T-helper 9 cell (primary cell): Measurements from ENCODE around the gene YPEL1.
"Not testable (repeated sequence)": the region's sequence is repeated elsewhere in the genome, so short reads cannot be mapped to it uniquely, and the experiment has no call there.

ENCODE experiments used
- DNase-seq: peaks from one replicate; pipeline ENCODE4 v3.0.0-alpha.2; 2020

Gene YPEL1

GRCh38 chr22:21753374-21754111, 17.9 kb upstream of the YPEL1 start:
- no peak for DNase-seq

GRCh38 chr22:21752276-21752675, 16.7 kb upstream of the YPEL1 start:
- no peak for DNase-seq

- DNase-seq: no peak
Observed at GRCh38 chr22:21745948-21746347, 10.4 kb upstream of the YPEL1 start.

- not testable (repeated sequence) for DNase-seq
Observed at GRCh38 chr22:21744917-21745316, 9.3 kb upstream of the YPEL1 start.

DNA sequence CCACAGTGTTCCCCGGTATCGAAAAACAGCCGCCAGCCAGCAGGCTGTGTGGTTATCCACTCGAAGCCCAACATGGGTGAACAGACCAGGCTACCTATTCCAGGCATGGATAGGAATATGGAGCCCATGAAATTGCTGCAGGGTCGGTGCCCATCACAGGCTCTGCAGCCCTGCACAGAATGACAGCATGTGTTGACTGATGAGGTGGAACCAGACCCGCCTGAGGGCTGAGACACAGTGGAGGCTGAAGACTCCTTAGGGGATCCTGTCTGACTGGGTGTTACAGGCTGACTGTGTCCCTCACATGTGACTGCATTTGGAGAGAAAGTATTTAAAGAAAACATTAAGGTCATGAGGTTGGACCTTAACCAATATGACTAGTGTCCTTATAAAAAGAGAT, 6.2 kb upstream of the YPEL1 start:
- DNase-seq: no peak

GRCh38 chr22:21741059-21741458, 5.5 kb upstream of the YPEL1 start:
- no peak for DNase-seq

DNA sequence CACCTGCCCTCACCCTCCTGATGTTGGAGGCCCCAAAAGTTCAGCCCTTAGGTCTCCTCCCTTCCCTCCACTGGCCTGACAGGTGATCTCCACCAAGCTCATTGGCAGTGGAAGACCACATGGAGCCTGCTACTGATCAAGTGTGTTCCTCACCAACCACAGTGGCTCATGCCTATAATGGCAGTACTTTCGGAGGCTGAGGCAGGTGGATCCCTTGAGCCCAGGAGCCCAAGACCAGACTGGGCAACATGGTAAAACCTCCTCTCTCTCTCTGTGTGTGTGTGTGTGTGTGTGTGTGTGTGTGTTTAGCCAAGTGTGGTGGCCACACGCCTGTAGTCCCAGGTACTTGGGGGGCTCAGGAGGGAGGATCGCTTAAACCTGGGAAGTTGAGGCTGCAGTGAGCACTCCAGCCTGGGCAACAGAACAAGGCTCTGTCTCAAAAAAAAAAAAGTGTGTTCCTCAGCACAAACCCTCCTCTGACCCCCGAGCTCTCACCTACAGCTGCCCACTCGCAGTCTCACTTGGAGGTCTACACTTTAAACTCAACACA, 4.3 kb upstream of the YPEL1 start:
- DNase-seq: no peak

DNA sequence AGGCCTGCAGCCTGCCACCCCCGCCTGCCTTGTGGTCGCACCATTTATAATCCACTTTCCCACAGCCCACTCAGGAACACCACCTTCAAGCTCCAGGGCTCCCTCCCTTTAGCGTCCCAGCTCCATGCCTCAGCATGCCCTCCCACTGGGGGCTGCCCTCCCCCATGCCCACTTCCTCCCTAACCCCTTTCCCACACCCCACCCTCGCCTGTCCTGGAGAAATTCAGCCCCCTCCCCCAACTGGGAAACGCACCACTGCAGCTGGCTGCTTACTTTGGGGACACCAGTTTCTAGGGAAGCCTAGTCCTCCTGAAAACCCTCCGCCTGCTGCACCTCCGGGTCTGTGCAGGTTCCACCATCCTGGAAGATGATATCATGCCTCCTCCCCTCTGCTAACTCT, 3.4 kb upstream of the YPEL1 start:
- no peak for DNase-seq

DNA sequence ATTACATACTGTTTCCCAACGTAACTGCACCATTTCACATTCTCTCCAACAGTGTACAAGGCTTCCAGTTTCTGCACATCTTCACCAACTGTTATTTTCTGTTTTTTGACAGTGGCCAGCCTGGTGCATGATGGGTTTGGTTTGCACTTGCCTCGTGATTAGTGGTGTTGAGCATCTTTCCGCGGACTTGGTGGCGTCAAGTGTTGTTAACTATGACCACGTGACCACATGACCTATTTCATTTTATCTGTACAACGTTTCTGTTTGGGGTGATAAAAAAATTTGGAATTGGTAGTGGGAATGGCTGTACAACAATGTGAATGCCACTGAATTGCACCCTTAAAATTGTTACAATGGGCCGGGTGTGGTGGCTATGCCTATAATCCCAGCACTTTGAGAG, 2.5 kb upstream of the YPEL1 start:
- DNase-seq: no peak

GRCh38 chr22:21736948-21737347, 1.4 kb upstream of the YPEL1 start:
- no peak for DNase-seq

DNA sequence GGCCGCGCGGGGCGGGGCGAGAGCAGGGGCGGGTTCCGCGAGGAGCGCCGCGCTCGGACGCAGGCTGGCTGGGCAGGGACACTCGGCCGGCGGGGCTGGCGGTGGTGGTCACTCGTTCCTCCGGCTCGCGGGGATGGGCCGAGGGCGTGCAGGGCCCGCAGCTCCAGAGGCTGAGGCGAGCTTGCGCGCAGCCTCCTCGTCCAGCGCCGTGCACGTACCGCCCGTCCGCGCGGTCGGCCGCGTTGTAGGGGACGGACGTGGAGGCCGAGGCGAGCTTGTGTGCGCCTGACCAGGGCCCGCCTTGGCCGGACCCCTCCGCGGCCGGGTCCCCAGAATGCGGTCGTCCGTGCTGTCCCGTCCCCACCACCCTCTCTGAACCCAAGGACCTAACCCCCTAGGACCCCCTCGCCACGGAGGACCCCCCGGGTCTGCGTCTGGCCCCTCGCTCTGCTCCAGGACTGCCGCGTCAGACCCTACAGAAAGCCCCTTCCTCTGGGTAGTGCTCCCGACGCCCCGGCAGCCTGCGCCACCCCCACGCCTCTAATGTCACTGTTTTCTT, 569 bp upstream of the YPEL1 start:
- no peak for DNase-seq

GRCh38 chr22:21734540-21735199, 924 bp downstream of the YPEL1 start:
- no peak for DNase-seq

GRCh38 chr22:21731503-21731902, 4.1 kb downstream of the YPEL1 start:
- no peak for DNase-seq

DNA sequence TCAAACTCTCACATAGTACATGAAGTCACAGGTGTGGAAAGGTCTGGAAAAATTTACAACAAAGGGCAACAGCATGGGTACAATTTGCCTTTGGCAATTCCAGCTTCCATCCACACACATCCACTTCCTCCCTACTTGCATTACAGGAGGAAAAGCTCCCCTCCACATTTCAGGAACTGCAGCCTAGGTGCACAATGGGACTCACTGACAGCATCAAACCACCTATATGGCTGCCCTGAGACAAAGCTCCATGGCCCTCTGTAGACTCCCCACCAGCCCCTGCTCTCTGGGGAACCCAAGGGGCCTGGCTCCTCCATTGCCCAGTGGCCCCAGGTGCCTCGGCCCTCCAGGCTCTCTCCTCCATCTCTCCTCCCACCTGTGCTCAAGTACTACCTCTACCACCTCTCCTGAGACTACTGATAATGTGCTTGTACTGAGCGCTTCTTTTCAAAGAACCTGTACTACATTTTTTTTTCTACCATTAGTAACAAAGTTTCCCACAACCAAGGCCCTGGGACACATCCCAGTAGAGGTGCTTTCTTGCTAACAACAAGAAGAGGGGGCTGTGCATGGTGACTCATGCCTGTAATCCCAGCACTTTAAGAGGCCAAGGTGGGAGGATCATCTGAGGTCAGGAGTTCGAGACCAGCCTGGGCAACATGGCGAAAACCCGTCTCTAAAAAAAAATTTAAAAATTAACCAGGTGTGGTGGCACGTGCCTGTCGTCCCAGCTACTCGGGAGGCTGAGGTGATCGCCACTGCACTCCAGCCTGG, 4.9 kb downstream of the YPEL1 start:
- DNase-seq: no peak

- DNase-seq: not testable (repeated sequence)
Observed at GRCh38 chr22:21729184-21729583, 6.4 kb downstream of the YPEL1 start.

GRCh38 chr22:21728270-21728669, 7.3 kb downstream of the YPEL1 start:
- no peak for DNase-seq

DNA sequence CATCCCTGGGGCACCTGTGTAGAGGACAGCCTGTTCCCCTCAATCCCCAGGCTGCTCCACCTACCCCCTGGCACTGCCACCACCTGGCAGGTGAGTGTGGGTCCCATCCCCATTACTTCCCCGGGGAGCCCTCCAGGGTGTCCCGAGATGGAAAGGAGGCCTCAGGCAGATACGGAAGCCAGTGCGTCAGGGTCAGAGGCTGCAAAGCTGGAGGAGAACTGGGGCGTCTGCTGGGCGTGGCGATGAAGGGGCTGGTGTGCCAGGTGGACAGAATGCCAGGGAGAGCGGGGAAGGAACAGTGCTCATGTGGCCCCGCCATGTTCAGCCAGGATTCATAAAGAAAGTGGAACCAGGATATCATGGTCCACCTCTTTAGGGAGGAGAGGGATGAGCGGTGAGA, 7.8 kb downstream of the YPEL1 start:
- DNase-seq: no peak

DNA sequence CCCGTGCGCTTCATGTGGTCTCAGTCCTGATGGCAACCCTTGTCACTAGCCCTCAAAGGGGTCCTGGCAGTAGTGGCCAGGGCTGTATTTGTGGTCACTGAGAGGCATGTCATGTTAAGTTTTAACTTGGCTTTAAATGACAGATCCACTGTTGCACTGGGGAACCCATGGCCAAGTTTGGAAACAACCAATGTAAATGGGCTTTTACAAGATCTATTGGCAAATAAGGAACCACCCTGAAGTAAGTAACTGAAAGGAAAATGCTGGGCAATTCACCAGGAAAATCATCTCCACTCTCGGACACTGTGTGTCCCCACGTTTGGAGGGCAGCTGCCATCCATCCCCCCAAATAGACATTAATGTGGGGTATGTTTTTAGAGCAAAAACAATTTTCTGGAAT, 8.4 kb downstream of the YPEL1 start:
- no peak for DNase-seq

DNA sequence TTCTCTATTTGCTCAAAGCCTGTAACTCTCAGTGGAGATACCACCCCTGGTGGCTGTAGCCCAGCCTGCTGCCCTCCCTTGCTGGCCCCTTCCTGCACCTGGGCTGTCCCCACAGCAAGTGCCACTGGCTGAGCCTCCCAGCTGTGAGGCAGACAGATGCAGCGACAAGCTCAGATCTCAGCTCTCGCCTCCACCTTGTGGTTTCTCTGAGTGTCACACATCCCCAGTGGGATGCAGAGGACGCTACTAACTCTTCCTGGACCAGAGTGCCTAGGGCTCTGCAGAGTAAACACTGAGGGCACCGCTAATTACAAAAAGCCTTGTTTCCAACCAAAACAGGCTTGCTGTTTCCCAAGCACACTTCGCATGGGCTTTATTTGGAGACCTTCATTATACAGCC, 8.9 kb downstream of the YPEL1 start:
- no peak for DNase-seq

- DNase-seq: no peak
Observed at GRCh38 chr22:21725956-21726649, 9.5 kb downstream of the YPEL1 start.

DNA sequence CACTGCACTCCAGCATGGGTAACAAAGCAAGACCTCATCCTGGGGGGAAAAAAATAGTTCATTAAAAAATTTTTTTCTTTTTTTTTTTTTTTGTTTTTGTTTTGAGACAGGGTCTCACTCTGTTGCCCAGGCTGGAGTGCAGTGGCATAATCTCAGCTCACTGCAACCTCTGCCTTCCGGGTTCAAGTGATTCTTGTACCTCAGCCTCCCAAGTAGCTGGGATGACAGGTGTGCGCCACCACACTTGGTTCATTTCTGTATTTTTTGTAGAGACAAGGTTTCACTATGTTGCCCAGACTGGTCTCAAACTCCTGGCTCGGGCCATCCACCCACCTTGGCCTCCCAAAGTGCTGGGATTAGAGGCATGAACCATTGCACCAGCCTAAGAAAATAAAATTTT, 11.1 kb downstream of the YPEL1 start:
- not testable (repeated sequence) for DNase-seq

DNA sequence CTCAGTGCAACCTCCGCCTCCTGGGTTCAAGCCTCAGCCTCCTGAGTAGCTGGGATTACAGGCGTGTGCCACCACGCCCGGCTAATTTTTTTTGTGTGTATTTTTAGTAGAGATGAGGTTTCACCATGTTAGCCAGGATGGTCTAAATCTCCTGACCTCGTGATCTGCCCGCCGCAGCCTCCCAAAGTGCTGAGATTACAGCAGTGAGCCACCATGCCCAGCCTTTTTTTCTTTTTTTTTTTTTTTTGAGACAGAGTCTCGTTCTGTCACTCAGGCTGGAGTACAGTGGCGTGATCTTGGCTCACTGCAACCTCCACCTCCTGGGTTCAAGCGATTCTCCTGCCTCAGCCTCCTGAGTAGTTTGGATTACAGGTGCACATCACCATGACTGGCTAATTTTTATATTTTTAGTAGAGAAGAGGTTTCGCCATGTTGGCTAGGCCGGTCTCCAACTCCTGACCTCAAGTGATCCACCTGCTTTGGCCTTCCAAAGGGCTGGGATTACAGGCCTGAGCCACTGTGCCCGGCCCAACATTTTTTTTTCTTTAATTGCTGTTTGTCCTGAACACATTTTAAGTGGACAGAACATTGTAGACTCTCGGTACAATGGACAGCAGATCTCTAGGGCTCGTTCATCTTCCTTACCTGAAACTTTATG, 14.3 kb downstream of the YPEL1 start:
- DNase-seq: not testable (repeated sequence)
